Stimulated activated CD8-positive, alpha-beta memory T cell treated with anti-CD3 and anti-CD28 coated beads, Interleukin-4, amount 100 ng/mL, for 24 hours (primary cell): Measurements from ENCODE around the gene MGMT.

ENCODE experiments used
- DNase-seq: peaks from one replicate; pipeline ENCODE4 v3.0.0-alpha.2; 2020; ENCODE audit warnings: low read depth

MGMT gene

GRCh38 chr10:129740532-129741279 is 273.7 kb downstream of the MGMT start:
- no peak for DNase-seq

- DNase-seq, result no peak
Measured at GRCh38 chr10:129741280-129741977, 274.4 kb downstream of the MGMT start.

GRCh38 chr10:129741978-129742741 is 275.1 kb downstream of the MGMT start:
- no peak for DNase-seq

- DNase-seq, result no peak
Measured at GRCh38 chr10:129742742-129743550, 275.9 kb downstream of the MGMT start.

- DNase-seq, result no peak
Measured at GRCh38 chr10:129743738-129744133, 276.7 kb downstream of the MGMT start.

- DNase-seq, result no peak
Measured at GRCh38 chr10:129744134-129745111, 277.4 kb downstream of the MGMT start.

- no peak for DNase-seq
Measured at GRCh38 chr10:129745186-129745750, 278.2 kb downstream of the MGMT start.

GRCh38 chr10:129754211-129755050 is 287.4 kb downstream of the MGMT start:
- DNase-seq, result no peak

GRCh38 chr10:129755158-129755591 is 288.1 kb downstream of the MGMT start:
- DNase-seq, result no peak

- DNase-seq, result no peak
Measured at GRCh38 chr10:129755621-129756020, 288.6 kb downstream of the MGMT start.

GRCh38 chr10:129756912-129757901 is 290.2 kb downstream of the MGMT start:
- DNase-seq, result no peak

- no peak for DNase-seq
Measured at GRCh38 chr10:129758207-129759021, 291.4 kb downstream of the MGMT start.

- DNase-seq, result no peak
Measured at GRCh38 chr10:129759214-129760002, 292.4 kb downstream of the MGMT start.

- no peak for DNase-seq
Measured at GRCh38 chr10:129760003-129760315, 292.9 kb downstream of the MGMT start.

GRCh38 chr10:129760416-129760815 is 293.4 kb downstream of the MGMT start:
- DNase-seq, result no peak

- DNase-seq, result no peak
Measured at GRCh38 chr10:129761197-129761972, 294.3 kb downstream of the MGMT start.
